ENCODE measurements around the gene SLC19A1.

SLC19A1 gene

DNA sequence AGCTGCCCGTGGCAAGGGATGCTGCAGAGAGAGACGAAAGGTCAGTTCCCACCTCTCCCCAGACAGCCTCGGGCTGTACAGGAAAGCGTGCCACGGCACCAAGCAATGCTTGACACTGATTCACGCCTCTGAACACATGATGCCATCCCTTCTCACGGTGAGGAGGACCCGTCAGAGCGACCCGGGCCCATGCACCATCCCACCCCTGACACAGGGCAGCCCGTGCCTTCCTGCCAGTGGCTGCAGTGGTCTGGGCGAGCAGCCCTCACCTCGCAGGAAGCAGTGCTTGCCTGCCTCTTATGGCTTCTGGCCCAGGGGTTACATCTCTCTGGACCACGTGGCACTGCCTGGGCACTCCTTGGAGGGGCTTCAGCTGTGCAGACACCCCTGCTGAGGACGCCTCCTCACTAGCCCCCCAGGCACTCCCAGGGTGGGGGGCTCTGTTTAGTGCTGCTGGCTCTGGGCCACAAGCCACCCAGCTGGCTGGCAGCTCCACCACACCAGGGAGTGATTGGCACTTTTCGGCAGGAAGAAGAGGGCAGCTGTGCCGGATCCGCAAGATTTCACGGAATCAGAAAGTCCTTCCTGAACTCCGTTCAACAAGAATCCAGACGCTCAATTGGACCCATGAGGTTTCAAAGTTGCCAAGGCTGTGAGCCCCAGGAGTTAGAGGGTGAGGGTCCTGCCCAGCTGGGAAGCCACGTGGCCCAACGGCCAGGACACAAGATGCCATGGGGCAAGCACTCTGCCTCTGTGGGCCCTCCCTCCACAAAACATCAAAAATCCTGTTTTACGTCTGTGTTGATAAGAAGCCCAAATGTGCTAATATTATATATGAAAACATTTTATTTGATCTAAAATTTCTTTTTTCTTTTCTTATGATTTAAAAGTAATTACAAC, 34.8 kb upstream of the SLC19A1 start:
- H3K4me3 ChIP-seq (ENCODE audit: low read depth, low read length): no peak overlapping the region

DNA sequence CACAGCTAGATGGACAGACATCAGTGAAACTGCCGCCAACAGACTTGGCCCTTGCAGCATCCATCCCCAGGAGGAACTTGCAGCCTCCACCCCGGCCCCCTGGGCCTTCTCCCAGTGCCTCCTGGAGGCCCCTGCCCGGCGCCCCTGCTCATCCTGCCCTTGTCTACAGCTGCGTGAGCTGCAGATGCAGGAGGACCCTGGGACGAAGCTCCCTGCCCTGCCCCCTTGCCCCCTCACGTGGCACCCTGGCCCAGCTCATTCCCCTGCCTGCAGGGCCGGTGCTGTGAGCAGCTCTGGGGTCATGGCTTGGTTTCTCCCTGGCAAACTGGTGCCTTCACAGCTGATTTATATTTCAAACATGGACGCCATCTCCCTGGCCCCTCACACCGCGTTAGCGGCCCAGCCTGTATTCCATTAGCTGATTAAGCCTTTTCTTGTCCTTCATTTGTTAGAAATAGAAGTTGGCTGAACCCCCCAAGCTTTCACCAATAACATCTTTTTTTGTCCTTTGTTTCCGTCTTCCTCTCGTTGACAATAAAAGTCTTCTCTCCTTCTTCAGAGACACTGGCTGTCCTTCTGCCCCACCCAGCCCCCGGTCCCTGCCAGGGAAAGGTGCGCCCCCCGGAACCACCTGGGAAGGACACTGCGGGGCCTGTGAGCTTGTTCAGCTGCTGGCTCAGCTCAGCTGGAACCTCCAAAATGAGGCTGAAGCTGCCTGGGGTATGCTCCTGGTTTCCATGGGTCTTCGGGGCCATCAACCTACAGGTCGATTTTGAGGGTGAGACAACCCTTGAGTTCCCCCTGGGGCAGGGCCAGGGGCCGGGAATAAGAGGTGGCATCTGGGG, 34.0 kb upstream of the SLC19A1 start:
- H3K4me3 ChIP-seq (ENCODE audit: low read depth, low read length): no peak overlapping the region
- TF ChIP-seq, protein P1, sequence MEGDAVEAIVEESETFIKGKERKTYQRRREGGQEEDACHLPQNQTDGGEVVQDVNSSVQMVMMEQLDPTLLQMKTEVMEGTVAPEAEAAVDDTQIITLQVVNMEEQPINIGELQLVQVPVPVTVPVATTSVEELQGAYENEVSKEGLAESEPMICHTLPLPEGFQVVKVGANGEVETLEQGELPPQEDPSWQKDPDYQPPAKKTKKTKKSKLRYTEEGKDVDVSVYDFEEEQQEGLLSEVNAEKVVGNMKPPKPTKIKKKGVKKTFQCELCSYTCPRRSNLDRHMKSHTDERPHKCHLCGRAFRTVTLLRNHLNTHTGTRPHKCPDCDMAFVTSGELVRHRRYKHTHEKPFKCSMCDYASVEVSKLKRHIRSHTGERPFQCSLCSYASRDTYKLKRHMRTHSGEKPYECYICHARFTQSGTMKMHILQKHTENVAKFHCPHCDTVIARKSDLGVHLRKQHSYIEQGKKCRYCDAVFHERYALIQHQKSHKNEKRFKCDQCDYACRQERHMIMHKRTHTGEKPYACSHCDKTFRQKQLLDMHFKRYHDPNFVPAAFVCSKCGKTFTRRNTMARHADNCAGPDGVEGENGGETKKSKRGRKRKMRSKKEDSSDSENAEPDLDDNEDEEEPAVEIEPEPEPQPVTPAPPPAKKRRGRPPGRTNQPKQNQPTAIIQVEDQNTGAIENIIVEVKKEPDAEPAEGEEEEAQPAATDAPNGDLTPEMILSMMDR (IDR thresholded peaks at IDR 0.05; ENCODE audit: low read depth, low read length): no peak

More for the DNA sequence above, 34.8 kb upstream of the SLC19A1 start:
- TF ChIP-seq, protein P1 (IDR thresholded peaks at IDR 0.05; ENCODE audit: low read depth, low read length): no peak

DNA sequence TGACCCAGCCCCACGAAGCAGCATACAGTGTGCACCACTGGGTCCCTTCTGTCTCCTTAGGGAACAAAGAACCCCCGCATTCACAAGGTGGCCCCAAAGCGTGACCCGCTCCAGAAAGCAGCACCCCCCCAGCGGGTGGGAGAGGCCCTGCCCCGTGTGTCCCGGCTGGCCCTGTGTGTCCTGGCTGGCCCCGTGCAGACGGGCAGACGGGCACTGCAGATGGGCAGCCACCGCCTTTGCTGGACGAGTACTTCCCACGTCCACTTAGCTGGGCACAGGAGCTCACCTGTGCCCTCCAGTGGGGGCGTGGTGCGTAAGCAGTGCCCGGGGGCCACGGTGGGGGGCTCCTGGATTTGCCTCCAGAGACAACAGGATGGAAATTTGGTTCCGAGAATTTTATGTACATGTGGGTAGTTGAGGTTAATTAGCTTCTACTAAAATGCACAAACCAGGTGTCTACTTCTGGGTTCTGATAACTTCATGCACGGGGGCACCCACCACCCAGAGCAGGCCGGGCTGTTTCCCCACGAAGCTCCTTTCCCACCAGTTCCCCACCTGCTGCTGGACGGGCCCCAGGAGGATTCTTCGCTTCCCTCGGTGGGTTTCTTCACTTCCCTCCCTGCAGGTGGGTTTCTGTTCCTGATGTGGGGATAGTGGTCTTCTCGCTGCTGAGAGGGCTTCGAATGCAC, 33.2 kb upstream of the SLC19A1 start:
- TF ChIP-seq, protein P1 (IDR thresholded peaks at IDR 0.05; ENCODE audit: low read depth, low read length): no peak
- no peak overlapping the region for H3K4me3 ChIP-seq (ENCODE audit: low read depth, low read length)

DNA sequence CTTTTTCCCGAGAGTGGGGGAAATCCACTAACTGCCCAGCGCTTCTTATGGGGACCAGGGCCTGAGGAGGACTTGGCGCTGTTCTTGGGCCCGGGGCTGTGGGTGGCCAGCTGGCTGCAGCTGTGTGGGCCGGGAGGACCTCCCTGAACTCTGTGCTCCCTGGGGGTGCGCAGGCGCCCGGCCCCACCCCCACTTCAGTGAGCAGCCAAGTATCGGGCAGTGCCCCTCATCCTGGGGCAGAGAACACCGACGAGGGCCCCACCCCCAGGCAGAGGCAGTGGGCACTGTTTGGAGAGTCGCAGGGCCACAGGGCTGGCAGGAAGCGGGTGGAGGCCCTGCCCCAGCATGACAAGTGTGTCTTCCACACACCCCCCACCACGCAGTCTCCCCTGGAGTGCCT, 32.5 kb upstream of the SLC19A1 start:
- no peak overlapping the region for H3K4me3 ChIP-seq (ENCODE audit: low read depth, low read length)
- TF ChIP-seq, protein P1 (IDR thresholded peaks at IDR 0.05; ENCODE audit: low read depth, low read length): no peak

DNA sequence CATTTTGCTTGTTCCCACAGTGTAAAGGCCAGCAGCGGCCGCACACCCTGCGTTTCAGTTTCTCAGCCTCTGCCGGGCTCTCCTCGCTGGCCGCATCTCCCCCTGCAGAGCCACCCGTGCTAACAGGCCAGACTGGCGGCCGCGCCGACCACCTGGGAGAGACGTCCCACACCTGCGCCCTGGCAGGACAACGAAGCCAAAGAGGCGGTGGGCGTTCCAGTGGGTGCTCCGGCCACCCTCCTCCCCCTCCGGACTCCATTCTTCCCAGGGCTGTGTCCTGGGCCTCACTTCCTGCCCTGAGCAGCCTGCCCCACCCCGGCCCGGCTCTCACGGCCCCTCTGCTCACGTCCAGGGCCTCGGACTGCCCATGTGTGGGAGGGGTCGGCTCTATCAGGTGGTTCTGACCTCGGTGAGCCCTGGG, 31.9 kb upstream of the SLC19A1 start:
- TF ChIP-seq, protein P1 (IDR thresholded peaks at IDR 0.05; ENCODE audit: low read depth, low read length): no peak
- H3K4me3 ChIP-seq (ENCODE audit: low read depth, low read length): no peak overlapping the region

DNA sequence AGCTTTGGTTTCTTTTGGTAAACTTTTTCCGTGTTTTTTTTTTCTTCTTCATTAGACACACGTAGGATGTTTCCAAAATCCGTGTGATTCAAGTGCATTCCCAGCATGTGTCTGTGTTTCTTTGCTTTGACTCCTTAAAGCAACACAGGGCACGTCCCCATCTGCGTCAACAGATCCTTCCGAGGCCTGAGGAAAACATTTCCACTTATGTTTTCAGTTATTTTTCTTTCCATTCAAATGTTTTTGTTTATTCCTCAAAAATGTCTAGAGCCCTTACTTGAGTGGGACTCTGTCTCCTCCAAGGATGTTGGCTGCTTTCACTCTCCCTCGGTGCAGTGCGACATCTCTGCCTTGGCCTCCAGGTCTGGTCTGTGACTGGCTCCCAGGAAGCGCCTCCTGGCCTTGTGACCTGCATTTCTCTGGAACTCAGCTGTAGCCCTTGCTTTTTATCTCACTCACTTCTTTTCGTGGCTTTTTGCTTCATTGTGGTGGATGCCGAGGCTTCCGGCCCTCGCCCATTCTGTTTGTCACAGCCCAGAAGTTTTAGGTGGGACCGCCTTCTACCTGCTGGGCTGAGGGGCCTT, 31.3 kb upstream of the SLC19A1 start:
- TF ChIP-seq, protein P1 (IDR thresholded peaks at IDR 0.05; ENCODE audit: low read depth, low read length): no peak
- H3K4me3 ChIP-seq (ENCODE audit: low read depth, low read length): no peak overlapping the region

All from WI38 (cell line).